Activated CD4-positive, alpha-beta T cell treated with anti-CD3 and anti-CD28 coated beads for 24 hours (primary cell): ENCODE data around the gene CTSW.

ENCODE experiments used
- DNase-seq, 2 donors: peaks; one replicate each; pipeline ENCODE4 v3.0.0-alpha.2; 2020; ENCODE audit warnings: low read depth in 2 of 2

Gene CTSW

GRCh38 chr11:65903068-65903481 is 23.4 kb downstream of the CTSW start:
- DNase-seq, result no peak

DNA sequence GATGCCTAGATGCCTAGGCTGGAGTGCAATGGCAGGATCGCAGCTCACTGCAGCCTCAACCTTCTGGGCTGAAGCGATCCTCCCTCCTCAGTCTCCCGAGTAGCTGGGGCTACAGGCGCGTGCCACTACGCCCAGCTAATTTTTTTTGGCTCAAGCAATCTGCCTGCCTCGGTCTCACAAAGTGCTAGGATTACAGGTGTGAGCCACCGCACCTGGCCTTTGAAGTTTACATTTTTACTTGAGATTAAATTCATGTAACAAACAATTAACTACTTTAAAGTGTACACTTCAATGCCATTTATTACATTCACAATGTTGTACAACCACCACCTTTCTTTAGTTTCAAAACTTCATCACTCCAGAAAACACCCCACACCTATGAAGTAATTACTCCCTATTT is 24.1 kb downstream of the CTSW start:
- no peak for DNase-seq

- DNase-seq, result no peak
Measured at GRCh38 chr11:65906602-65907001, 27.0 kb downstream of the CTSW start.

- DNase-seq, result no peak
Measured at GRCh38 chr11:65907878-65908277, 28.2 kb downstream of the CTSW start.

DNA sequence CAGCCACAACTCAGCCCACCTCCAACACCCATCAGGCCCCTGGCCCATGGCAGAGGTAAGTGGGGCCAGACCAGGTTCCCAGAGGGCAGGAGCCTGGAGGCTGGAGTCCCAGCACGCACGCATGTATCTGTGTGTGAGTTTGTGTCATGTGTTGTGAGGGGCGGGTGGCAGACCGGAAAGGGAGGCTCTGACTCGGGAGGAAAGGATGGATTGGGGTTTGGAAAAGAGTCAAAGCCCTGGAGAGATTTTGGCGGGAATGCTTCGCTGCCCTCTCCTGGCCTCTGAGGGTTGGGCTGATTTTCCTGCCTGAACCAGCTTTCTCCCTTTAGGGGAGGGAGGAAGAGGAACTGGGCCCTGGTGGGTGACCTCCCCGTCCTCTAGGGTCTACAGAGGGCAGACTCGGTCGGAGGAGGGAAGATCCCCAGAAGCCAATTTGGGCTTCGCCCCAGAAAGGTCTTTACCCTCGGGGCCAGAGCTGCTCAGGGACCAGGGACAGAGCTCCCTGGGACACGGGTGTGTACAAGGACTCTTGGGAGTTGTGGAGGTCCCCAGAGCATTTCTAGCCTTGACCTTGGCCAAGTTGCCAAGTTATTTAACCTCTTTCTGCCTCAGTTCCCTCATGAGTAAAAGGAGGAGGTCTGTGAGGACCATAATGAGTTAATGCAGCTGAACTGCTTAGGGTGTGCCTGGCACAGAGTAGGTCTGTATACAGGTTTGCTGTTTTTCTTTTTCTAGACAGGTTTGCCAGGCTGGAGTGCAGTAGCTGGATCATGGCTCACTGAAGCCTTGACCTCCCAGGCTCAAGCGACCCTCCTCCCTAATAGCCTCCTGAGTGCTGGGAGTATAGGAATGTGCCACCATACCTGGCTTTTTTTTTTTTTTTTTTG is 32.3 kb downstream of the CTSW start:
- no peak for DNase-seq

DNA sequence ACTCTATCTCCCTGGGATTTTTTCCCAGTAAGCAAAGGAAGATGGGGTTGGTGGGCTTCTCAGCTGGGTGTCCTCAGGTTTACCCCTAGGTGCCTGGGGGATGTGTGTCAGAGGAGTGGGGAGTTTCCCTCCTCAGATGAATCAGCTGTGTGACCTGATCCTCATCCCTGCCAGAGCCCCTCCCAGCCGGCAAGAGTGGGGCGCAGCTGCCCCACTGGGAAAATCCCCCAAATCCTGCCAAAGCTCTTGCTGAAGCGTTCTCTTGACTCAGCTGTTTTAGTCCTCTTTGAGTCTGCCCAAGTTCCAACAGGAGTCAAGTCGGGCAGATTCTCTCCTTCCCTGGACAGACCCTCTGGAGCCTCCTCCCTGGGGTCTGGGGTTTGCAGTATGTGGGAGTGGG is 33.2 kb downstream of the CTSW start:
- DNase-seq, result no peak

- DNase-seq, result no peak
Measured at GRCh38 chr11:65915101-65915820, 35.6 kb downstream of the CTSW start.

DNA sequence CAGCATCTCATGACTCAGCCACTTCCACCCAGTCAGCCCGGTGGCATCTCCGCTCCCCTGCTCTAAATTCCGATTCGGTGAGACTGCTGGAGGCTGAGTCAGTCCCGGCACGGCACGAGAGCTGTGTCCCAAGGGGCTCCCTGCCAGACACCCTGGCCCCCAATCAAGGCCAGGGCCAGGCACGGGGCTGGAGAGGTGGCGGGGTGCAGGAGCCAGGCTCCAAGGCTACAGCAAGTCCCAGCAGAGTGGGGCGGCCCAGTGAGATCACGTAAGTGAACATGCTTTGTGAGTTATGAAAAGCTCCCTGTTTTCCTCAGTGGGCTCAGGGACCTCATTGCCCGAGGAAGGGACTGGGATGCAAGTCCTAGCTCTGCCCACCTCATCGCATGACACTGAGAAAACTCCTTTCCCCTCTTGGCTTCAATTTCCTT is 36.2 kb downstream of the CTSW start:
- DNase-seq, result no peak

DNA sequence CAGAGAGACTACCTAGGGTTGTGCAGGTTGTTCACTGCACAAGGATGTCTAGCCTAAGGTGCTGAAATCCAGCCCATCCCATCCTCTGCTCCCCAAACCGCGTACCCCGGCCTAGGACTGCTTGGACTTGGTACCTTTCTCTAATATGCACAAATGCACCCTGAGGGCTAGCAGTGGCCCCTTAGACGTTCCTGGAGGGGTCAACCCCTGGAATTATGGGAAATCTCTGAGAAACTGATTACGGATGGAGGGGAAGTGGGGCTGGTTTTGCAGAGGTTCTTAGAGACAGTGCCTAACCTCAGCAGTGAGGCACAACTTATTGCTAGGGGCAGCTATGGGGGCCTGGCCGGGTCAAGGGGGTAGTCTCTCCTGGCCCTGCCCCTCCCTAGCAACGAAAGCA is 36.8 kb downstream of the CTSW start:
- no peak for DNase-seq

- DNase-seq, result no peak
Measured at GRCh38 chr11:65917077-65917433, 37.4 kb downstream of the CTSW start.

GRCh38 chr11:65917434-65918210 is 38.0 kb downstream of the CTSW start:
- DNase-seq, result no peak

DNA sequence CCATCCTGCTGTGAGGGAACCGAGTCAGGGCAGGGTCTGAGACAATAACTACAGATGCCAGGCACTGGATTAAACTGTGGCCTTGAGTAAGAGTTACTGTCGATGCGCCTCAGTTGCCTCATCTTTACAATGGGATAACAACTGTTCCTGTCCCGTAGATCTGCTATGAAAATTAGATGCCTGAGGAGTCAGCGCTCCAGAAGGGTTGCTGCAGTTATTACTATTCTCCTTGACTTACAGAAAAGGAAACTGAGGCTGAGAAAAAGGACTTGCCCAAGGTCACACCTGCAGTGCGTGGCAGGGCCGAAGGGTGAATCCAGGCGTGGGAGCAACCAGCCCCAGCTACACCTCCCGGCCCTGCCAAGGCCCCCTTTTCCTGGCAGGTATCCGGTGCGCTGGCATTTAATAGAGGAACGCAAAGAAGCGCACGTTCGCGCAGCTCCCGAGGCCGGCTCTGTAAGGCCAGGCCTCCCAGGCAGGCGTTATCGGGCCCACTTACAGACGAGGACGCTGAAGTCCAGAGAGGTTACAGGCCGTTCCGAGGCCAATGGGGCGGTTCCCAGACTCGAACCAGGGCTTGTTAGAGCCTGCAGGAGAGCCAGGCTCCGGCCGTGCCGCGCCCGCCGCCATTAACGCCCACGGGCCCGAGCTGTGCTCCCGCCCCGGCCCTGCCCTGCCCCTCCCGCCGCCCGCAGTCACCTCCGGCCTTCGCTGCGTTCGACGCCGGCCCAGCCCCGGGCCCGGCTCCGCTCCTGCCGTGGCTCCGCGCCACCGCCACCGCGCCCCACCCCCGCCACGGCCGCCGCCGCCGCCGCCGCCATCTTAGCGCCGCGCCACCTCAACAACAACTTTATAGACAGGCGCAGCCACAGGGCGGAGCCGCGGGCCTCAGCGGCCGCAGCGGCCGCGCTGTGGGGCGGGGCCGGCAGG is 38.8 kb downstream of the CTSW start, which contains the start of gene C11orf68:
Gene C11orf68 (minus strand): TSS at position 852 of the 930 bp plus-strand sequence. CDS start 31 bp downstream, at position 821.
- no peak for DNase-seq

DNA sequence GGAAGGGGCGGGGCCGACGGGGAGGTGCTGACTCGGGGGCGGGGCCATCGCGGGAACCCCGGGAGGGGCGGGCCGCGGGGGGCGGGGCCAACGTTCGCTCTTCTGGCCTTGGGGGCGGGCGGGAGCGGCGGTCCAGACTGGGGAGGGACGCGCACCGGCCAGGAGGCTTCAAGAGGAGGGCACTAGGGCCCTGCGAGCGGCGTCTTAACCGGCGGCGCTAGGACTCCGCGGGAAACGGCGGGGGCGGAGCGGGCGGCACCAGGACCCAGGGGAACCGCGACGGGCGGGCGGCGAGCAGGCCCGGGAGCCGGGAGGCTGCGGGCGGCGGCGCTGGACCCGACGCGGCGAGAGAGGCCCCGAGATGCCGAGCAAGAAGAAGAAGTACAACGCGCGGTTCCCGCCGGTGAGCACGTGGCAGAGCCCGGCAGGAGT is 39.5 kb downstream of the CTSW start, which contains the start of gene DRAP1:
Gene DRAP1 (plus strand): TSS at position 286 of the 432 bp plus-strand sequence. CDS start 76 bp downstream, at position 362.
- peak; percentile 99 for DNase-seq

DNA sequence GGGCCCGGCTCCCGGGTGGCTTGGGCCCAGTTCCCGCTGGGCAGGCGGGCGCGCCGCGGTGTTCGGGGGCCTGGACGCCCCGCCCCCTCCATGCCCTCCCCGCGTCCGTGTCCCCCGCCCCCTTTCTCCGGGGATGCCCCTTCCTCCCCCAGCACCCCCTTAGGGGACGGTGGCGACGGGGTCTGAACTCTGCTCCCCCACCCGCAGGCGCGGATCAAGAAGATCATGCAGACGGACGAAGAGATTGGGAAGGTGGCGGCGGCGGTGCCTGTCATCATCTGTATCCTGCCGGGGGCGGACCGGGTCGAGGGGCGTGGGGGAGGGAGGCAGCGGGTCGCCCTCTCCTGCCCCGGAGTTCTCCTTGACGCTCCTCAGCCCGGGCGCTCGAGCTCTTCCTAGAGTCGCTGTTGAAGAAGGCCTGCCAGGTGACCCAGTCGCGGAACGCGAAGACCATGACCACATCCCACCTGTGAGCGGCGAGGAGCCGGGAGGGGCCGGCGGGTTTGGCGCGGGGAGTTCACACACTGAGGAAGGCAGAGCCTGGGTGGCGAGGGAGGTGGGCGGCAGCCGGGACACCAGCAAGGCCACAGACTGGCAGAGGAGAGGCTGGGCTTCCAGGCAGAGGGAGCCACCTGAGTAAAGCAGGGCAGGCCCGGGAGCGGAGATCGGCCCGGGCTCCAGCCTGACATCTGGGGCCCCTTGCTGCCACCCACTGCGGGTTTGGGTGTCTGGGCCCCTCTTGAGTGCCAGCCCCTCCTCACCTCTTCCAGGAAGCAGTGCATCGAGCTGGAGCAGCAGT is 40.1 kb downstream of the CTSW start:
- DNase-seq, result peak; percentile 33 to 43

- DNase-seq, result no peak
Measured at GRCh38 chr11:65920372-65920802, 40.8 kb downstream of the CTSW start.

DNA sequence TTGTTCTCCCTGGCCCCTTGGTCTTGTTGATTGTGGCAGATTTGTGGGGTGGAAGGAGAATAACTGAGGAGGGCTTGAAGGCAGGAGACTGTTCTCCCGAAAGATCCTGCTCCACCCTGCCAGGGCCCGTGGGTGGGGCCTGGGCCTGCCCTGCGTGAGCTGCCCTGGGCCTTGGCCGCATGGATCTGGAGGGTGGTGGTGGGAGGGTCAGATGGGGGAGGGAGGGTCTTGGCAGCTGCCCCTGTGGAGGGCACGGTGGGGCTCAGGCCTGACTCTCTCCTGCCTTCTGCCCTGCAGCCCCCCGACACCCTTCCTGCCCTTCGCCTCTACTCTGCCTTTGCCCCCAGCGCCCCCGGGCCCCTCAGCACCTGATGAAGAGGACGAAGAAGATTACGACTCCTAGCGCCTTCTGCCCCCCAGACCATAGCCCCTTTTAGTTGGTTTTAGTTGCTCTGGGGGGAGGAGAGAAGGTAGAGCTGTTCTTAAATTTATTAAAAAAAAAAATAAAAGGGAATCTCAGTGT is 41.5 kb downstream of the CTSW start:
- DNase-seq, result no peak

DNA sequence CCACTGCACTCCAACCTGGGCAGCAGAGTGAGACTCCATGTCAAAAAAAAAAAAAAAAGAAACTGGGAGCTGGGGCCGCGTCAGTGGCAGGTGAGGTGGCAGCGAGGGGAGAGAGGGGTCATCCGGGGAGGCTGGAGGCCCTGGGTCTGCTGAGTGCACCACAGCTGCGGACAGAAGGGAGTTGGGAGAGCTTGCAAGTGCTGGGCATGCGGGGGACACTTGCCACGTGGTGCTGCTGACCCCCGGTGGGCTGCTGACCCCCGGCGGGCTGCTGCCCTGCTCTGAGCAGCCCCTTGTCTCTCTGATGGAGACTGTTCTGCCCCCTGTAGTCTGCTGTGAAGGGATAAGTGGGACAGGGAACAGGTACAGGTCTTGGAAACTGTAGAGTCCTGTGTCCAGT is 42.2 kb downstream of the CTSW start:
- no peak for DNase-seq

GRCh38 chr11:65922565-65922964 is 42.9 kb downstream of the CTSW start:
- no peak for DNase-seq

DNA sequence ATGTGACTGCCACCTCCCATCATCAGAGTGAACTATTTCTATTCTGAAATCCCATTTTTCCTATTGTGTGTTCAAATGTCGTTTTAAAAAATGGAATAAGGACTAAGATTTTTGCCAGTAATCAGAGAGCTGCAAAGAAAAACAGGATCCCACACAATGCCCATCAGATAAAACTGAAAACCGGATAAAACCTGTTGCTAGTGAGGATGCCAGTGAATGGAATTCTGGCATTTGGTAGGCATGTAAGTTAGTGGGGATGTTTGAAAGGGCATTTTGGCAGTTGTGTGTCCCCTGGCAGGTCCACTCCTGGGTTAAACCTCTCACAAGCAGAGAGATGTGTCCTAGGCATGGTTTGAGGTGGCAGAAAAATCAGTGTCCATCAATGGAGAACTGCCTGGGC is 45.8 kb downstream of the CTSW start:
- no peak for DNase-seq

- DNase-seq, result peak; percentile 48 to 58
Measured at GRCh38 chr11:65927904-65928397, 48.3 kb downstream of the CTSW start.
